Erythroblast (primary cell): ENCODE results near the gene NUP93.

Experiments
- GATA1 ChIP-seq: IDR thresholded peaks from 2 replicates; pipeline ENCODE4 v1.6.1; 2011; ENCODE audit warnings: low read depth, mild to moderate bottlenecking, control low read depth, low read length, moderate library complexity
- POLR2A ChIP-seq: IDR thresholded peaks from 2 replicates; pipeline ENCODE4 v1.6.1; 2011; ENCODE audit warnings: mild to moderate bottlenecking, low read length

GRCh38 chr16:56773532-56773931 is 43.6 kb downstream of the NUP93 start:
- TF ChIP-seq POLR2A (no peak), GATA1 (no peak)
